K562 (cell line): ENCODE measurements around the gene TAS2R4. TPM values are rescaled to one million over a fixed set of nuclear protein-coding genes. Genes with fewer than 3 reads are reported as not detected.

ENCODE experiments used
- ATAC-seq: fragments of 200-7000 bp; cut with Tn5 transposase; 3 replicates; pipeline ENCODE4 v1.9.1; 2020; ENCODE audit warnings: moderate library complexity
- BruUV-seq: library from RNA; stranded (reverse); fragments of 400-500 nt; replicated peaks from 2 replicates; lab custom pipeline; 2021; lab: Mats Ljungman, UMichigan
- CTCF ChIA-PET: fragments of 300-600 bp; formaldehyde crosslinking; extraction: SDS; loops from one replicate; lab custom pipeline; 2021; ENCODE audit warnings: low intra/inter-chr PET ratio; lab: Yijun Ruan, JAX
- POLR2A ChIA-PET: fragments of 300-600, 350-650 bp; sonication (Branson Sonifier 250); formaldehyde crosslinking; extraction: SDS; loops from one replicate; lab custom pipeline; 2021; ENCODE audit warnings: antibody characterized with exemption, inconsistent platforms; lab: Yijun Ruan, JAX
- DNase-seq, 4 experiments: peaks; one replicate each; pipeline versions ENCODE4 v3.0.0 to v3.0.0-alpha.2; 2011 to 2018; ENCODE audit warnings: low spot score in 3 of 4, mixed read lengths in 3 of 4; ENCODE audit errors: extremely low read depth in 1 of 4
- FAIRE-seq: peaks from 2 replicates; lab custom pipeline; 2011; peaks lifted over from hg19 to GRCh38; lab: Jason Lieb, UNC
- H2AFZ ChIP-seq: 2 replicates; pipeline ENCODE4 v1.6.0; 2011; ENCODE audit warnings: low read depth, low read length, control low read depth, inconsistent platforms
- H3K27ac ChIP-seq: fragments of 200-600 bp; 3 replicates; pipeline ENCODE4 v1.8.0; 2011; ENCODE audit warnings: low read depth, mild to moderate bottlenecking, control low read depth, inconsistent platforms, low read length, moderate library complexity, mixed read lengths; ENCODE audit errors: extremely low read depth
- H3K27me3 ChIP-seq, 2 experiments: fragments of 300-600 bp in 1 of 2; 2 replicates in 1 of 2; 3 replicates in 1 of 2; pipeline versions ENCODE4 v1.6.0 to v1.8.0; 2011; ENCODE audit warnings: inconsistent platforms in 2 of 2, low read length in 2 of 2, mild to moderate bottlenecking in 1 of 2, mixed read lengths in 1 of 2, moderate library complexity in 1 of 2; ENCODE audit not compliant: control insufficient read depth in 2 of 2, insufficient read depth in 2 of 2
- H3K36me3 ChIP-seq: fragments of 300-600 bp; 3 replicates; pipeline ENCODE4 v1.8.0; 2011; ENCODE audit warnings: mild to moderate bottlenecking, low read length, inconsistent platforms; ENCODE audit not compliant: control insufficient read depth, insufficient read depth
- H3K4me1 ChIP-seq, 2 experiments: fragments of 200-600 bp in 1 of 2; replicated peaks in 1 of 2; 2 replicates in 1 of 2; 3 replicates in 1 of 2; pipeline versions ENCODE4 v1.5.1 to v1.8.0; 2011; ENCODE audit warnings: inconsistent platforms in 2 of 2, low read length in 2 of 2, mild to moderate bottlenecking in 1 of 2, mixed read lengths in 1 of 2, moderate library complexity in 1 of 2; ENCODE audit not compliant: control insufficient read depth in 2 of 2, insufficient read depth in 2 of 2
- H3K4me2 ChIP-seq: 2 replicates; pipeline ENCODE4 v1.6.1; 2011; ENCODE audit warnings: low read length, control low read depth, inconsistent platforms, mixed read lengths; ENCODE audit not compliant: insufficient read depth
- H3K4me3 ChIP-seq: fragments of 200-600 bp; sonication (generic), shearing (Covaris generic); 2 replicates; pipeline ENCODE4 v1.5.1; 2016; ENCODE audit warnings: control low read depth, inconsistent platforms
- H3K79me2 ChIP-seq: fragments of 200-600 bp; 3 replicates; pipeline ENCODE4 v1.8.0; 2011; ENCODE audit warnings: low read length, inconsistent platforms; ENCODE audit not compliant: control insufficient read depth, insufficient read depth
- H3K9ac ChIP-seq, 2 experiments: 2 replicates each; pipeline versions ENCODE4 v1.6.0 to v1.6.1; 2011; ENCODE audit warnings: low read depth in 2 of 2, low read length in 2 of 2, control low read depth in 1 of 2, inconsistent platforms in 1 of 2, mild to moderate bottlenecking in 1 of 2, mixed read lengths in 1 of 2; ENCODE audit not compliant: insufficient read depth in 1 of 2
- H3K9me1 ChIP-seq: one replicate; pipeline ENCODE4 v1.6.0; 2011; ENCODE audit warnings: inconsistent platforms, mild to moderate bottlenecking, low read length, moderate library complexity; ENCODE audit not compliant: control insufficient read depth, insufficient read depth
- H3K9me3 ChIP-seq: replicated peaks from 2 replicates; pipeline ENCODE4 v1.5.1; 2011; ENCODE audit warnings: low read depth, low read length, inconsistent platforms; ENCODE audit not compliant: control insufficient read depth, insufficient read depth
- H4K20me1 ChIP-seq: replicated peaks from 2 replicates; pipeline ENCODE4 v1.6.1; 2011; ENCODE audit warnings: low read length, inconsistent platforms, mixed read lengths; ENCODE audit not compliant: control insufficient read depth, insufficient read depth
- MAFK ChIP-seq: IDR thresholded peaks from 2 replicates; pipeline ENCODE4 v1.6.1; 2011; ENCODE audit warnings: low read length, improper control_type of control experiment
- PBX2 ChIP-seq, 2 experiments: IDR thresholded peaks in 1 of 2; conservative IDR thresholded peaks in 1 of 2; 2 replicates each; pipeline ENCODE4 v1.6.1; 2016; ENCODE audit warnings: low read depth in 2 of 2, mild to moderate bottlenecking in 1 of 2, missing compliant biosample characterization in 1 of 2, missing genetic modification characterization in 1 of 2, moderate library complexity in 1 of 2
- POLR2A ChIP-seq: fragments of 450-650 bp; conservative IDR thresholded peaks from 2 replicates; pipeline ENCODE4 v1.6.1; 2016
- POLR3A ChIP-seq: IDR thresholded peaks from 2 replicates; pipeline ENCODE4 v1.6.1; 2011; ENCODE audit warnings: borderline replicate concordance, mild to moderate bottlenecking, moderate library complexity; ENCODE audit not compliant: insufficient read length, insufficient read depth; ENCODE audit errors: extremely low read depth
- ZKSCAN1 ChIP-seq: fragments of 150-350 bp; IDR thresholded peaks from 2 replicates; pipeline ENCODE4 v1.6.1; 2016; ENCODE audit warnings: low read depth, low read length
- ZKSCAN3 ChIP-seq: fragments of 250-450 bp; sonication (Bioruptor Pico); IDR thresholded peaks from 2 replicates; pipeline ENCODE4 v1.4.0; 2020
- ZNF253 ChIP-seq: fragments of 250-450 bp; sonication (Bioruptor Pico); conservative IDR thresholded peaks from 2 replicates; pipeline ENCODE4 v1.6.1; 2021; ENCODE audit warnings: mild to moderate bottlenecking
- ZNF324 ChIP-seq: fragments of 250-450 bp; sonication (Bioruptor Pico); IDR thresholded peaks from 2 replicates; pipeline ENCODE4 v1.4.0; 2020; ENCODE audit warnings: mild to moderate bottlenecking
- WGBS: fragments of 100-300 bp; shearing (Covaris generic); methylation state at CpG from one replicate; pipeline ENCODE4 v1.1.6; 2016; ENCODE audit warnings: low coverage, mixed read lengths; ENCODE audit not compliant: insufficient coverage; ENCODE audit errors: missing lambda C conversion rate; 5-methylcytosine and 5-hydroxymethylcytosine counted together
- in situ Hi-C: fragments of 300-500 bp; cut with MboI; formaldehyde crosslinking; loops from 4 replicates; pipeline ENCODE4 v1.15.0; 2018; ENCODE audit warnings: inconsistent platforms, mixed read lengths
- intact Hi-C: fragments of 100-400 bp; cut with micrococcal nuclease; formaldehyde crosslinking; loops from 2 replicates; pipeline ENCODE4 v1.14.2; 2022
- polyA plus RNA-seq, 8 experiments: library from polyadenylated mRNA; depleted of rRNA in 4 of 8; stranded (reverse) in 5 of 8; unstranded in 3 of 8; fragments of >200 nt; fragmentation: Nextera tagmentation in 2 of 8; fragmentation: Illumina TruSeq in 1 of 8; extraction: Ambion mirVana in 2 of 8; extraction: Trizol in 1 of 8; gene quantifications; 2 replicates each; pipeline versions ENCODE4 v1.2.1 to v1.2.3, GENCODE V29; 2011 to 2014; ENCODE audit warnings: inconsistent platforms in 1 of 8, missing spikeins in 1 of 8
- total RNA-seq, 7 experiments: library from RNA; depleted of rRNA in 6 of 7; stranded (reverse); fragments of >200 nt in 6 of 7; fragmentation: Illumina TruSeq in 2 of 7; extraction: Trizol in 2 of 7; gene quantifications; 2 replicates each; pipeline versions ENCODE4 v1.2.1 to v1.2.3, GENCODE V29; 2011 to 2021; ENCODE audit warnings: low replicate concordance in 1 of 7
- TF ChIP-seq, protein P1 (sequence below): fragments of 250-450 bp; sonication (Bioruptor Pico); IDR thresholded peaks from 2 replicates; pipeline ENCODE4 v1.8.0; 2021; ENCODE audit warnings: moderate library complexity, mild to moderate bottlenecking, inconsistent platforms
- TF ChIP-seq, protein P2 (sequence below): sonication (generic); formaldehyde crosslinking; IDR thresholded peaks from 2 replicates; pipeline ENCODE4 v1.8.1; 2023; ENCODE audit warnings: mild to moderate bottlenecking, missing genetic modification reagents, moderate library complexity

Gene TAS2R4
- total and polyA plus RNA-seq, 9 of the 15 experiments (the other 6 are each of a cell fraction or from before 2014, with no cell fraction given), result 0.04 to 2.1 (median 0.68) TPM

DNA sequence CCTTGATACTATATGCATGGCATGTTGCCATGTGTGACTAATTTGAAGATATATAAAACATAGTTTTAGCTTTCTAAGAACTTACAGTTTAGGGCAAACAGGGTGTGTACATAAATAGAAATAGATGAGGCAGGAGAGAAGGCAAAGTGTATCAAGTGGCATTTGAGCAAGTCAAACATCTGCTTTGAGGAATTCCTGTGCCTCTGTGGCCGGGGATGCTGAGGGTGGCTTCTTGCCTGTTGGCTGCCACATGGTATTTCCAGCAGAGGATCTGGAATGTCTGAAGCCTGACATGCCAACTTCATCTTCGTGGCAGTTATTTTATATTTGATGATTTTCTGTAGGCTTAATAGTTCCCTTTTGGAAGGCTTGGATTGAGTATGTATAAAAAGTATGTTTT, 32.3 kb upstream of the TAS2R4 start:
- H3K4me2 ChIP-seq, result no peak overlapping the region
- H3K9me3 ChIP-seq, result peaks cover 10% of the 10 kb centered on the region
- H3K9ac ChIP-seq, result no peak overlapping the region
- WGBS, result 92% methylated on average over 2 of the region's 2 CpGs
- H3K9me1 ChIP-seq, result no peaks in the 10 kb centered on the region
- H4K20me1 ChIP-seq, result no peaks in the 10 kb centered on the region
- no peak overlapping the region for H2AFZ ChIP-seq
- H3K36me3 ChIP-seq, result peaks cover 98% of the 10 kb centered on the region
- BruUV-seq, result no TSS peak
- POLR2A ChIA-PET, result no interaction called here
- no peaks in the 10 kb centered on the region for H3K27me3 ChIP-seq
- H3K27ac ChIP-seq, result no peak overlapping the region
- in situ Hi-C loops (no loop called here), intact Hi-C loops (no loop called here)
- CTCF ChIA-PET, result no interaction called here
- H3K79me2 ChIP-seq, result peaks cover 31% of the 10 kb centered on the region
- DNase-seq (no peak), ATAC-seq (no peak), FAIRE-seq (no peak)
- no peak overlapping the region for H3K4me3 ChIP-seq
- TF ChIP-seq MAFK, result no peak
- TF ChIP-seq ZKSCAN1, result no peak
- H3K4me1 ChIP-seq, result peaks cover 3 to 6% of the 10 kb centered on the region in 2 experiments; a peak in 3 of 5 replicates

- intact Hi-C loops, result no loop called here
- FAIRE-seq (no peak), DNase-seq (no peak), ATAC-seq (no peak)
- Histone ChIP-seq H3K4me1 (no peaks in the 10 kb centered on the region), H3K9me1 (no peaks in the 10 kb centered on the region), H3K4me2 (no peak overlapping the region), H3K79me2 (no peaks in the 10 kb centered on the region; the same call in 2 of the 3 replicates), H3K36me3 (peaks cover 99% of the 10 kb centered on the region), H3K9me3 (peaks cover 32% of the 10 kb centered on the region), H2AFZ (no peak overlapping the region), H3K27ac (no peak overlapping the region), H3K27me3 (no peaks in the 10 kb centered on the region), H3K4me3 (no peak overlapping the region), H4K20me1 (no peaks in the 10 kb centered on the region), H3K9ac (no peak overlapping the region)
- ChIA-PET POLR2A (no interaction called here), CTCF (no interaction called here)
- BruUV-seq, result no TSS peak
- in situ Hi-C loops, result no loop called here
- 100% methylated on average over 2 of the region's 2 CpGs for WGBS
- no peak for TF ChIP-seq PBX2 (CRISPR knock-in tag; IDR thresholded peaks at IDR 0.05; ENCODE audit: low read depth)
- no peak for TF ChIP-seq PBX2 (tag; conservative IDR thresholded peaks at IDR 0.05; ENCODE audit: low read depth)
- TF ChIP-seq POLR3A, result no peak
- TF ChIP-seq POLR2A, result no peak
- TF ChIP-seq, protein P1, sequence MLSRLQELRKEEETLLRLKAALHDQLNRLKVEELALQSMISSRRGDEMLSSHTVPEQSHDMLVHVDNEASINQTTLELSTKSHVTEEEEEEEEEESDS, result no peak
- TF ChIP-seq ZNF324 (CRISPR knock-in tag), result no peak
- TF ChIP-seq, protein P2, sequence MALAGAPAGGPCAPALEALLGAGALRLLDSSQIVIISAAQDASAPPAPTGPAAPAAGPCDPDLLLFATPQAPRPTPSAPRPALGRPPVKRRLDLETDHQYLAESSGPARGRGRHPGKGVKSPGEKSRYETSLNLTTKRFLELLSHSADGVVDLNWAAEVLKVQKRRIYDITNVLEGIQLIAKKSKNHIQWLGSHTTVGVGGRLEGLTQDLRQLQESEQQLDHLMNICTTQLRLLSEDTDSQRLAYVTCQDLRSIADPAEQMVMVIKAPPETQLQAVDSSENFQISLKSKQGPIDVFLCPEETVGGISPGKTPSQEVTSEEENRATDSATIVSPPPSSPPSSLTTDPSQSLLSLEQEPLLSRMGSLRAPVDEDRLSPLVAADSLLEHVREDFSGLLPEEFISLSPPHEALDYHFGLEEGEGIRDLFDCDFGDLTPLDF, result no peak
- no peak for TF ChIP-seq ZKSCAN3 (CRISPR knock-in tag)
- no peak for TF ChIP-seq ZNF253
Observed at GRCh38 chr7:141748396-141748795, 28.1 kb upstream of the TAS2R4 start.
